GM21390 (cell line): ENCODE results near the gene KCTD19.
A peak's percentile ranks its signal among the peaks of the same experiment; 100 is the strongest.

Experiments
- ATAC-seq: cut with Tn5 transposase; IDR thresholded peaks from one replicate; pipeline ENCODE4 v1.9.1; 2021; ENCODE audit not compliant: unreplicated experiment

Gene KCTD19

GRCh38 chr16:67260426-67261063, 66.0 kb downstream of the KCTD19 start:
- no peak for ATAC-seq

DNA sequence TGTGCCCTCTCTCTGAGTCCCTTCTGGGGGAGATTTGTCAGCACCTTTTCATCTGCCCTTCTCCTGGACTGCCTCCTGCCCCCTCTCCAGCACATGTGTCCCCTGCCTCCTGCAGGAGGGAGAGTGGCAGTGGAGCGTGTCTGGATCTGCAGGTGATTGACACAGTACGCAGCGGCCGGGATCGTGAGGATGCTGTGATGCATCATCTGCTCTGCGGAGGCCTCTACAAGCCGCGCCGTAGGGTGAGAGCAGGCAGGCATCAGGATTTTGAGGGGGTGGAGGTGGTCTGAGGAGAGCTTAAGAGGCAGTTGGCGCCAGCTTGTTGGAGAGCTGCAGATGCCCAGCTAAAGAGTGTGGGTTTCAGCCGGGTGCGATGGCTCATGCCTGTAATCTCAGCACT, 66.8 kb downstream of the KCTD19 start:
- no peak for ATAC-seq

DNA sequence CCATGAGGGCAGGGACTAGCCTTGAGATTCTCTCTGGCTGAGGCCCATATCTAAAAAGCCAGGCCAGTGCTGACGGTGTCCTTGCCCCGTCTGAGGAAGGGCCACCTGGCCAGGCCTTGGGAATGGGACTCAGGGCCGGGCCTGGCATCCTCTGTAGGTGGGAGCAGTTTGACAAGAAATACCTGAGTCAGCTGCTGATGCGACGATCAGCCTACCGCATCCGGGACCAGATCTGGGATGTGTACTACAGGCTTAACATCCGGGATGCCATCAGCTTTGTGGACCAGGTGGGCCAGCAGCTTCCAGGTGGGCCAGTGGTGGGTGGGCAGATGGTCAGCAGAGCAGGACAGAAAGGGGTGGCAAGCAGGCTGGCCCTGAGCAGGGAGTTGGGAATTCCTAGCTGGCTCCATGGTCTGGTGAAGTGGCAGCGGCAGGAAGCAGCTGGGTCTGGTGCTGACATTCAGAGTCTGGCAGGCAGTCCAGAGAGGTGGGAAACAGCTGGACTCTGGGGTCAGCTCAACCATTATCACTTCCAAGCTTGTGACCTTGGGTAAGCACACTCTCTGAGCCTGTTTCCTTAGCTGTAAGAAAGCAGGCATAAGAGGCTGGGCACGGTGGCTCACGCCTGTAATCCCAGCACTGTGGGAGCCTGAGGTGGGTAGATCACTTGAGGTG, 68.2 kb downstream of the KCTD19 start:
- no peak for ATAC-seq

DNA sequence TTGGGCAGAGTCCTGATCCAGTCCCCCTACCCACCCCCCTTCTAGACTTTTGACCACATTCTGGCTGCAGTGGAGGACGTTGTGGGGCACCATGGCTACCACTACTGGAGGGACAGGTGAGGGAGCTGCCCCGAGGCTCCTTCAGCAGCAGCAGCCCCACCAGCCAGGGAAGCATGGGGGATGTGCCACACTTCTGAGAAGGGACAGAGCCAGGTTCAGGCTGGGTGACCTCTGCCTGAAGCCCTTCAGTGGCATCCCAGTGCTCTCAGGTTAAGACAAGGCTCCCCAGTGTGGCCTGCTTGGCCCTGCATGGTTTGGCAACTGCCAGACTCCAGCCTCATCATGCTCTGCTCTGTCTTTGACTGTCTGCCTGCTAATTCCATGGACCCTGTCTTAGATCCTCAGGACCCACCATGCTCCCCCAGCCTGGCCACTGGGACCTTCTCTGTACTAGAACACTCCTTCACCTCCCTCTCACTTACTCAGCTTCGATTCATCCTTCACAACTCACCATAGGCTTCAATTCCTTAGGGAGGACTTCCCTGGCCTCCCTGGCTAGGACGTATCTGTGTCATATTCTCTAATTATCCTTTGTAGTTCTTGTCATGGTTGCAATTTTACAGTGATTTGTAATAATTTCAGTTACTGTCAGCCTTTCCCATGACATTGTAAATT, 68.9 kb downstream of the KCTD19 start:
- no peak for ATAC-seq

GRCh38 chr16:67256701-67257230, 69.8 kb downstream of the KCTD19 start:
- no peak for ATAC-seq

DNA sequence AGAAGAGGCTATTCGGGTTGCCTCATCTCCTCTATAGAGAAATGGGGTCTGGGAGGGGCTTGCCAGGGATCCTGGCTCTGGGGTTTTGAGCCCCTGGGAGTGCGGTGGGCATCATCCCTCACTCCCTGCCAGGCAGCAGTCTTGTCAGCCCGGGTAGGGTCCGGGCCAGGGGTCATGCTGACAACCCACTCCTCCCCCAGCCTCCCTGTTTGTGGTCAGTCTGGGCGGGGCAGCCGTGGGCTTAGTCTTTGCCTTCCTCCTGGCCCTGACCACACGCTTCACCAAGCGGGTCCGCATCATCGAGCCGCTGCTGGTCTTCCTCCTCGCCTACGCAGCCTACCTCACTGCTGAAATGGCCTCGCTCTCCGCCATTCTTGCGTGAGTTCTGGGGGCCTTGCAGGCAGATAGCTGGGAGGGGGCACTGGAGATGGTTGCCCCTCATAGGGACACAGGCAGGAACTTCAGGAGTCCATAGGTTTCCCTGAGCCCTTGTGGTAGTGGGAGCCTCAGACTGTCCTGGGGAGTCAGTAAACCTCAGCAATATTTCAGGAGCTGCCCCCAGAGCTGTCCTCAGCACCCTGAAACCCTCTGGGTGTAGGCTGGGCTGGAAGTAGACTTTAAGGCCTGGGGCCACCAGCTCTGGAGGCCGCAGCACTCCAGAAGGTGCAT, 70.9 kb downstream of the KCTD19 start:
- no peak for ATAC-seq

DNA sequence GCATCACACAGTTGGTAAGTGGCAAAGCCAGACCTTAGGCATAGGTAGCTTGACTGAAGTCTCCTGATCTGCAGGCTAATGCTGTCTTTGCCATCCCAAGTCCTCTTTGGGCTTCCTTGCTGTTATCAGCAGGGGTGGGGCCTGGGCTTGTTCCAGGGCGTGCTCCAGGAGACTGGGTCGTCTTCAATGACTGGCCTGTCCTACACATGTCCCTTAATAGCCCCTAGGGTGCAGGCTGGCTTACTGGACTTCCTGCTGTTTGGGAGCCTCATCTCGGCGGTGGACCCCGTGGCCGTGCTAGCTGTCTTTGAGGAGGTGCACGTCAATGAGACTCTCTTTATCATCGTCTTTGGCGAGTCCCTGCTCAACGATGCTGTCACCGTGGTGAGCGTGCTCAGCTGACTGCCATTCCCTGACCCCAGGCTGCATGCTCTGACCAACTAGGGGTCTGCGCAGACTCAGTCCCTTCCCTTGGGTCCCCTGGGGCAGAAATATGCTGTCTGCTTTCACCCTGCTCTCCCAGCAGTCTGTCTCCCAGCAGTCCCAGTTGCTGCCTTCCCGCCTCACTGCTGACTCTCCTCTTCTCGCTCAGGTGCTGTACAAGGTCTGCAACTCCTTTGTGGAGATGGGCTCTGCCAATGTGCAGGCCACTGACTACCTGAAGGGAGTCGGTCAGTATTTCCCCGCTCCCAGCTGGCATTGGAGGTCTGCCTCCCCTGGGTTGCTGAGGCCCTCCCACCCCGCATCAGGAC, 71.6 kb downstream of the KCTD19 start:
- ATAC-seq = no peak

- ATAC-seq = no peak
These were observed 73.7 kb downstream of the KCTD19 start for GRCh38 chr16:67252609-67253497.

- ATAC-seq = no peak
These were observed 76.6 kb downstream of the KCTD19 start for GRCh38 chr16:67250045-67250327.

GRCh38 chr16:67249178-67250044, 77.1 kb downstream of the KCTD19 start:
- no peak for ATAC-seq

DNA sequence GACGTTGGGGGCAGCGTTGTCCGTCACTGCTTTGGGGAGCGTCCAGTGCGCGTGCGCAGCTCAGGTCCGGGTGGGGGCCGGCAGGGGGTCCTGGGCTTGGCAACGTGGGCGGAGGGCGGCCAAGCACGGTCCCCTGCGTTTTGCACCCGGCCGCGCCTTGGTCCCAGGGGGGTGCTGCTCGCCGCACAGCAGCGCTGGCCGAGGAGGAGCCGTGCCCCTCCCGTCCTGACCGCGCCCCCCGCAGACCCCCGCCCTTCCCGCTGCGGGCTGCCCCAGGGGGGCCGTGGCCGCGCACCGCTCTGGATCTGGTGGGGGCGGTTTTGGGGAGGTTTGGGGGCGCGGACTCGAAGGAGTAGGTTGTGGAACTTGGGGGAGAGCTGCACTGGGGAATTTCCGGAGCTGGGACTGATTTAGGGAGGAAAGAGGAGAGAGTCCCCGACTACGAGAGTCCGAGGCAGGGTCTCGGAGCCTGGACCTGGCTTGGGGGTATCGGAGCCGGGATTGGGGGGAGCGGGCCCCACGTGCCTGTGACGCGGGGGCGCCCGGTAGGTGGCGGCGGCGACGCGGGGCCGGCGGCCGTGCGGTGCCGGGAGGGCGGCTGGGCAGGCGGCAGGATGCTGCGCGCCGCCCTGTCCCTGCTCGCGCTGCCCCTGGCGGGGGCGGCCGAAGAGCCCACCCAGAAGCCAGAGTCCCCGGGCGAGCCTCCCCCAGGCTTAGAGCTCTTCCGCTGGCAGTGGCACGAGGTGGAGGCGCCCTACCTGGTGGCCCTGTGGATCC, 78.0 kb downstream of the KCTD19 start, which contains the start of gene SLC9A5:
TSS of gene SLC9A5 (plus strand) at position 579 of the 777 bp plus-strand sequence. CDS start at position 615, 36 bp downstream.
- no peak for ATAC-seq

DNA sequence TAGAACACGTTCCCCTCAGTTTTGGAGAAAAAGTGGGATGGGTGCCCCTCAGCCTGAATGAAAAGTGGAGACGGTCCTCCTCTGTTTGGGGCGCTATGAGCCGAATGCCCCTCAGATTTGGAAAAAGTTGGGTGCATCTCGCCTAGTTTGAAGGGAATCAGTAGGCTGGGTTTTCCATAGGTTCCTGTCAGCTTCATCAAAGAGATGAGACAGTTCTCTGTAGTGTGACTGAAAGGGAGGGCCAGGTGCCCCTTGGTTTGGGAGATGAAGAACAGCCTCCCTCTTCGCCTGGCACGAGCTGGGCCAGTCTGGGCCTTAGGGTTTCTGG, 78.5 kb downstream of the KCTD19 start:
- no peak for ATAC-seq

DNA sequence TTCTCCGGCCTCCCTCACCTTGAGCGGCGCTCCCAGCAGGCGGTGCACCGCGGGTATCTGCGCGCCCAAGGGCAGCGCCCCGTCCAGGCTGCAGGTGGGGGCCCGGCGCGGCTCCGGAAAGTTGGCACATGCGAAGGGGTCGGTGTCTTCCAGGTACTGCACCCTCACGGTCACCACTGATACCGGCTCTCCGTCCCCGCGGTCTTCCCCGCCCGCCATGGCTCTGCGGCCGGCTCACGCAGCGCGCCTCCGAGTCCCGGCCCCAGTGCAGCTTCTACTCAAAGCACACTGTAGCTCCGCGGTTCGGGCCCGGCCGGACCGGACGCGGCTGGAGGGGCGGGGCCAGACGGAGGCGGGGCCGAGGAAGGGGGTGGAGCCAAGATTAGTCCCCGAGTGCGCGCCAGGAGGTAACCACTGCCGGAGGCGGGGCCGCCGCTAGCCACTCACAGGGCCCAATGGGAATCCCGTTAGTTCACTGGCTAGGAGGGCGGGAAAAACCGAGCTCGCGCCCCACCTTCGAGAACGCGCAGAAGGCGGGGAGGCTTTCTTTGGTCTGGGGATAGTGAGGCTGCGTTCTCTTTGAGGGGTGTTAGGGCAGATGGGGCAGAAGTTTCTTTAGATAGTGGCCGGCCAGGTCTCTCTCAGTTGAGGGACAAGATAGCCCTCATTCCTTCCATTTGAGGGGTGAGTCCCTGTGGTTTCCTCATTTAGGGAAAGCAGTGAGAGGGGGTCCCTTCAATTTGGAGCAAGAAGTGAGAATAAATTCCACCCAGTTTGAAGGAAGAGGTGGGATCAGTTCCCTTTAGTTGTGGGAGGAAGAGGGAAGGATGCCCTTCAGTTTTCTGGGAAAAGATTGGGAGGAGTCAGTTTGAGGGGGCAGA, 79.1 kb downstream of the KCTD19 start, which contains the start of gene FHOD1:
TSS of gene FHOD1 (minus strand) at position 290 of the 881 bp plus-strand sequence. CDS start at position 219, 71 bp downstream.
- peak; percentile 42 for ATAC-seq

- ATAC-seq = peak; percentile 1
These were observed 79.8 kb downstream of the KCTD19 start for GRCh38 chr16:67246756-67247191.

- peak; percentile 19 for ATAC-seq
These were observed 80.3 kb downstream of the KCTD19 start for GRCh38 chr16:67246081-67246755.

DNA sequence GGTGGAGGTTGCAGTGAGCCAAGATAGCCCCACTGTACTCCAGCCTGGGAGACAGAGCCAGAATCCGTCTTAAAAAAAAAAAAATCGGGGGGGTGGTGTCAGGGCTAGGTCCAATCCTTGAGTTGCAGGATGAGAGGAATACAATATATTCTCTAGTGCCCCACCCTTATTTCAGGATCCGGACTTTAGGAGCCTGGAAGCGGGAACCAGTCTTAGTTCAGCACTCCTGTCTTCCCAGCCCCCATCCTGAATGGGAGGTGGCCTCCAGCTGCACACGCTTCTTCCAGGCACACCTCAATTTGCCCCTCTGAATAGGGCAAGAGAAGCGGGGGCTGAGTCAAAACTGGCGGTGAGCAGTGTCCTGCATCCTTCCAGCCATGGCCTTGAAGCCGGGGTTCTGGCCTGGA, 80.9 kb downstream of the KCTD19 start:
- no peak for ATAC-seq

DNA sequence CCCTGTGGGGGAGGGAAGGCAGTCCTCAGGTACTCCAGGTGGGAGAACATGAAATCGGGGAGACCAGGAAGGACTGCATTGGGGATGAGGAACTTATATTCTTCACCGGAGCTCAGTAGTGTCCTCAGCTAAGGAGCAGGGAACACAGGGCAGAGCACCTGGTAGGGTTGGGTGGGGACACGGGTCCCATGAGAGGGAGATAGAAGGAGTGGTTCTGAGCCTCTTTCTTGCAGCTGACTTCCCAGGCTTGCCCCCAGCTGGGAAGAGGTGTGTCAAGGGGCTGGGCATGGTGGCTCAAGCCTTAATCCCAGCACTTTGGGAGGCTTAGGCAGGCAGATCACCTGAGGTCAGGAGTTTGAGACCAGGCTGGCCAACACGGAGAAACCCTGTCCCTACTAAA, 81.4 kb downstream of the KCTD19 start:
- no peak for ATAC-seq
